ENCODE measurements around the gene PKLR. TPM values are rescaled to one million over a fixed set of nuclear protein-coding genes. Genes with fewer than 3 reads are reported as not detected.

Gene PKLR
- total and polyA plus RNA-seq, 2 of the 4 experiments (the other 2 are of a cell fraction), result 0.03 TPM; not detected in 1

DNA sequence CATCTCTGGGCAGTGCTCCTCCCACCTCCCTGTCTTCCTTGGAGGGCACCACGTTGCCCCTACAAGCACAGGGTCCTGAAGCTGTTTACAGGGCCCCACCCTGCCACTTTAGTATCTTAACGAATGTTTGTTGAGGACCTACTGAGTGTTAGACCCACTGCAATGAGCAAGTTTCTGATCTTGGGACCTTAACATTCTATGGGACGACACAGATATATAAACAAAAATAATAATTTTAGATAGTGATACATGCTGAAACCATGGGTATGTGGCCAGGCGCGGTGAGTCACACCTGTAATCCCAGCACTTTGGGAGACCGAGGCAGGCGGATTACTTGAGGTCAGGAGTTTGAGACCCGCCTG lies 56.1 kb downstream of the PKLR start:
- H3K36me3 ChIP-seq (ENCODE audit: control insufficient read depth, insufficient read depth, low read length), result peaks cover 13% of the 10 kb centered on the region
- peak overlapping the region; percentile 77 for H2BK5ac ChIP-seq (ENCODE audit: low read depth, low read length, poor library complexity, severe bottlenecking)
- peak overlapping the region; percentile 80 for H2BK120ac ChIP-seq (ENCODE audit: low read depth, low read length)
- peak overlapping the region; percentile 95; the same call in 2 of the 3 replicates for H2BK15ac ChIP-seq (ENCODE audit: low read depth, low read length)
- H4K8ac ChIP-seq (ENCODE audit: low read depth in 2 of 2, low read length in 2 of 2), result peak overlapping the region; percentile 93 to 98
- no peaks in the 10 kb centered on the region for H3K9me3 ChIP-seq (ENCODE audit: control insufficient read depth, insufficient read depth, low read length)
- H3K4ac ChIP-seq (ENCODE audit: low read depth, low read length), result peak overlapping the region; percentile 96
- DNase-seq, result no peak
- no peak overlapping the region for H2BK20ac ChIP-seq (ENCODE audit: low read depth, low read length)
- peak overlapping the region; percentile 41 for H4K5ac ChIP-seq (ENCODE audit: low read depth, low read length)
- H3K27me3 ChIP-seq (ENCODE audit: control insufficient read depth, insufficient read depth, low read length), result no peaks in the 10 kb centered on the region
- in situ Hi-C loops (cut with MboI; ENCODE audit: low sequenced_read_pairs) (no loop called here), dilution Hi-C loops (cut with HindIII; ENCODE audit: low sequenced_read_pairs, unreplicated experiment) (no loop called here), intact Hi-C loops (cut with micrococcal nuclease) (no loop called here)
- H4K91ac ChIP-seq (ENCODE audit: insufficient read depth, low read depth, low read length), result peak overlapping the region; percentile 92
- peaks cover 4 to 31% of the 10 kb centered on the region in 2 experiments; a peak in 3 of 4 replicates for H3K79me1 ChIP-seq (ENCODE audit: low read depth in 1 of 2, low read length in 2 of 2)
- H2AFZ ChIP-seq (replicated peaks; ENCODE audit: low read length, poor library complexity), result peak overlapping the region; percentile 96
- peak overlapping the region; percentile 91 for H3K4me2 ChIP-seq (ENCODE audit: low read depth, low read length)
- peak overlapping the region; percentile 90; the same call in 1 of the 2 replicates for H3K23ac ChIP-seq (ENCODE audit: low read depth, low read length)
- POLR2A ChIA-PET (ENCODE audit: unreplicated experiment), result no interaction called here
- WGBS, 2 experiments (ENCODE audit: extremely low coverage in 2 of 2, insufficient read length in 1 of 2), result no CpG with 5 or more reads among the region's 8 CpGs
- H2AK5ac ChIP-seq (ENCODE audit: low read depth, low read length), result peak overlapping the region; percentile 87
- H3K56ac ChIP-seq (ENCODE audit: extremely low read depth, insufficient read depth, low read length), result peak overlapping the region; percentile 87
- peak overlapping the region; percentile 96 for H2AK9ac ChIP-seq (replicated peaks; ENCODE audit: low read depth, low read length, poor library complexity)
- H3K4me3 ChIP-seq (ENCODE audit: insufficient read depth, low read depth, low read length), result peak overlapping the region; percentile 53
- H3K9me1 ChIP-seq (ENCODE audit: insufficient read depth, low read length), result peaks cover 6% of the 10 kb centered on the region
- TF ChIP-seq FOS (IDR thresholded peaks at IDR 0.05; ENCODE audit: low read depth, low read length), result no peak
- CTCF ChIA-PET, result no interaction called here
- peak overlapping the region; percentile 92 for H3K14ac ChIP-seq (replicated peaks; ENCODE audit: low read depth, low read length)
- H3K18ac ChIP-seq (ENCODE audit: low read depth, low read length), result peak overlapping the region; percentile 31; the same call in 1 of the 2 replicates
- H3K27ac ChIP-seq (ENCODE audit: insufficient read depth, low read length), result peak overlapping the region; percentile 80
- H3K9ac ChIP-seq (ENCODE audit: low read depth, low read length), result peak overlapping the region; percentile 68
- no peaks in the 10 kb centered on the region for H4K20me1 ChIP-seq (ENCODE audit: insufficient read depth, low read length)
- no peak for ATAC-seq (ENCODE audit: low read depth)
- no TSS peak for BruUV-seq (replicated peaks)
- H3K4me1 ChIP-seq (ENCODE audit: control insufficient read depth, insufficient read depth, low read length), result peaks cover 6% of the 10 kb centered on the region; the same call in 1 of the 2 replicates
